OCI-LY3 (cell line): ENCODE results near the gene NMRK1.
A peak's percentile ranks its signal among the peaks of the same experiment; 100 is the strongest.

Experiments
- H2AFZ ChIP-seq: fragments of 200-600, 300-600 bp; shearing (Covaris generic); 2 replicates; pipeline ENCODE4 v1.6.0; 2014; ENCODE audit warnings: antibody characterized with exemption, low read depth, low read length
- H3K27ac ChIP-seq: fragments of 200-600, 300-600 bp; sonication (generic); 2 replicates; pipeline ENCODE4 v1.5.1; 2014; ENCODE audit warnings: mild to moderate bottlenecking, low read length, moderate library complexity, mixed read lengths
- H3K27me3 ChIP-seq: fragments of 200-600, 300-600 bp; sonication (generic); 2 replicates; pipeline ENCODE4 v1.6.1; 2014; ENCODE audit warnings: low read depth, low read length, mixed read lengths
- H3K36me3 ChIP-seq: fragments of 200-600, 300-600 bp; sonication (generic); replicated peaks from 2 replicates; pipeline ENCODE3; 2014; ENCODE audit warnings: low read depth, low read length, mixed read lengths
- H3K4me1 ChIP-seq: fragments of 300-600, 200-600 bp; sonication (generic); 2 replicates; pipeline ENCODE4 v1.6.1; 2014; ENCODE audit warnings: low read length, mixed read lengths
- H3K4me2 ChIP-seq: fragments of 200-600, 300-600 bp; sonication (generic); 2 replicates; pipeline ENCODE4 v1.6.1; 2014; ENCODE audit warnings: low read length, mixed read lengths
- H3K4me3 ChIP-seq: fragments of 300-600, 200-600 bp; sonication (generic); 2 replicates; pipeline ENCODE4 v1.5.1; 2014; ENCODE audit warnings: antibody characterized with exemption, mild to moderate bottlenecking, low read length, moderate library complexity
- H3K79me2 ChIP-seq: fragments of 300-600, 200-600 bp; shearing (Covaris generic); 2 replicates; pipeline ENCODE4 v1.6.1; 2014; ENCODE audit warnings: mild to moderate bottlenecking, low read length, mixed read lengths
- H3K9ac ChIP-seq: fragments of 300-600, 200-600 bp; shearing (Covaris generic); 2 replicates; pipeline ENCODE4 v1.6.0; 2014; ENCODE audit warnings: mild to moderate bottlenecking, low read length, moderate library complexity
- H3K9me3 ChIP-seq: fragments of 200-600, 300-600 bp; shearing (Covaris generic); 2 replicates; pipeline ENCODE4 v1.6.1; 2014; ENCODE audit warnings: low read length, mixed read lengths; ENCODE audit not compliant: insufficient read depth
- H4K20me1 ChIP-seq: fragments of 200-600, 300-600 bp; sonication (generic); 2 replicates; pipeline ENCODE4 v1.6.1; 2016; ENCODE audit warnings: low read length, mixed read lengths; ENCODE audit not compliant: insufficient read depth
- EZH2phosphoT487 ChIP-seq: fragments of 200-600 bp; shearing (Covaris generic); IDR thresholded peaks from 2 replicates; pipeline ENCODE4 v1.6.1; 2018; ENCODE audit warnings: antibody characterized with exemption, mixed run types, low read depth
- TF ChIP-seq, protein P1 (sequence below): fragments of 200-600, 300-600 bp; sonication (generic); IDR thresholded peaks from 2 replicates; pipeline ENCODE4 v1.5.1; 2014; ENCODE audit warnings: antibody characterized with exemption, low read length, low read depth

NMRK1 gene

DNA sequence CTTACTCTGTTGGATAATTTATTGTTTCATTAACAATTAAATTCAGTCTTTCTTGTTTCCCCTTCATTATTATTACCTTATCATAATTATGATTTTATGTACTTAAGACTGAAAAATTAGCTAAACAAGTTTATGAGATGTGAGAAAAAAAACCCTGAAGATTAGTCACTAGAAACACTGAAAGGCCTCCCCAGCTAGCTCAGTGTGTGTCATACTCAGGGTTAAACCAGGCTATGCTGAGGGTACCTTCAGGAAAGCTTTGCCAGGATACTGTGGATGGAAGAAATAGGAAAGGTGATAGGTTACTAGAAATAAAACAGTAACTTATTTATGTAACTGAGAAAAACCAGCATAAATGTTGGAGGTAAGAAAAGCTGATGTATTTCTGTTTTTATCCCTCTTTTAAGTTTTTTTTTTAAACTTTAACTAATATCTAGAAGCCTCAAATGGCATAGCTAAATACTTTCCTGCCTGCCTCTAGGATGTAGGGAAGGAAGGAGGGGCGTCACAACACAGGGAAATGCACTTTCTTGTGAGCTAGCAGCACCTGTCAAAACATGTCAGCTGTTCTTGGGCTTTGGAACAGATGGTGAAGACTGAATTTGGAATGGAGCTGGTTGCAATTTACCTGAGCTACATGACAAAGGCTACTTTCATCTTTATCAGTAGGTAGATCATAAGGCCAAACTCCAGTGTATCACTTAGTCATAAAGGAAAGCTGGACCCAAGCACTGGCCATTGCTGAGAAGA is 24.2 kb downstream of the NMRK1 start:
- Histone ChIP-seq H3K4me2 (no peak overlapping the region), H3K9me3 (no peaks in the 10 kb centered on the region), H3K4me1 (no peaks in the 10 kb centered on the region), H3K79me2 (no peaks in the 10 kb centered on the region), H3K27ac (no peak overlapping the region), H3K9ac (no peak overlapping the region), H3K4me3 (no peak overlapping the region), H3K36me3 (no peaks in the 10 kb centered on the region), H2AFZ (no peak overlapping the region), H3K27me3 (no peaks in the 10 kb centered on the region), H4K20me1 (no peaks in the 10 kb centered on the region)
- TF ChIP-seq EZH2phosphoT487: no peak
- TF ChIP-seq, protein P1, sequence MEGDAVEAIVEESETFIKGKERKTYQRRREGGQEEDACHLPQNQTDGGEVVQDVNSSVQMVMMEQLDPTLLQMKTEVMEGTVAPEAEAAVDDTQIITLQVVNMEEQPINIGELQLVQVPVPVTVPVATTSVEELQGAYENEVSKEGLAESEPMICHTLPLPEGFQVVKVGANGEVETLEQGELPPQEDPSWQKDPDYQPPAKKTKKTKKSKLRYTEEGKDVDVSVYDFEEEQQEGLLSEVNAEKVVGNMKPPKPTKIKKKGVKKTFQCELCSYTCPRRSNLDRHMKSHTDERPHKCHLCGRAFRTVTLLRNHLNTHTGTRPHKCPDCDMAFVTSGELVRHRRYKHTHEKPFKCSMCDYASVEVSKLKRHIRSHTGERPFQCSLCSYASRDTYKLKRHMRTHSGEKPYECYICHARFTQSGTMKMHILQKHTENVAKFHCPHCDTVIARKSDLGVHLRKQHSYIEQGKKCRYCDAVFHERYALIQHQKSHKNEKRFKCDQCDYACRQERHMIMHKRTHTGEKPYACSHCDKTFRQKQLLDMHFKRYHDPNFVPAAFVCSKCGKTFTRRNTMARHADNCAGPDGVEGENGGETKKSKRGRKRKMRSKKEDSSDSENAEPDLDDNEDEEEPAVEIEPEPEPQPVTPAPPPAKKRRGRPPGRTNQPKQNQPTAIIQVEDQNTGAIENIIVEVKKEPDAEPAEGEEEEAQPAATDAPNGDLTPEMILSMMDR: no peak

DNA sequence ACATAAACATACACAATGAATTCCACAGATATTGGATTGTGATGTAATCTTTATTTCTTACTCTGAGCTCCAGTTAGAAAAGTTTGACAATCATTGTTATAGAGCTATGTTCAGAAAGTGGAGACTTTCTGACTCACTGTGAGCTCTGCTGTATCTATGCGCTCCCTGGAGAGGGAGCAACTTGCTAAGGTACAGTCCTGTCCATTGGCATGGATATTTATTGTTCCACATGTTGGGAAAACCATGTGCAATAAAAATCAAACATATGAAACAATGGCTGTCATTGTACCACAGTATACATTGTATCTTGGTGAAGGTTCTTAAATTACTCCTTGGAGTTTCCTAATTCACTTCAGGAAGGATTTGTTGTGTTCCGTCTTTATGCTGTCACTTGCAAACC is 26.8 kb downstream of the NMRK1 start:
- H3K79me2 ChIP-seq: no peaks in the 10 kb centered on the region
- H2AFZ ChIP-seq: no peak overlapping the region
- no peaks in the 10 kb centered on the region for H4K20me1 ChIP-seq
- no peaks in the 10 kb centered on the region for H3K27me3 ChIP-seq
- H3K4me2 ChIP-seq: no peak overlapping the region
- H3K4me1 ChIP-seq: no peaks in the 10 kb centered on the region
- TF ChIP-seq, protein P1: no peak
- TF ChIP-seq EZH2phosphoT487: no peak
- H3K4me3 ChIP-seq: no peak overlapping the region
- H3K27ac ChIP-seq: no peak overlapping the region
- no peaks in the 10 kb centered on the region for H3K9me3 ChIP-seq
- H3K36me3 ChIP-seq: no peaks in the 10 kb centered on the region
- no peak overlapping the region for H3K9ac ChIP-seq

DNA sequence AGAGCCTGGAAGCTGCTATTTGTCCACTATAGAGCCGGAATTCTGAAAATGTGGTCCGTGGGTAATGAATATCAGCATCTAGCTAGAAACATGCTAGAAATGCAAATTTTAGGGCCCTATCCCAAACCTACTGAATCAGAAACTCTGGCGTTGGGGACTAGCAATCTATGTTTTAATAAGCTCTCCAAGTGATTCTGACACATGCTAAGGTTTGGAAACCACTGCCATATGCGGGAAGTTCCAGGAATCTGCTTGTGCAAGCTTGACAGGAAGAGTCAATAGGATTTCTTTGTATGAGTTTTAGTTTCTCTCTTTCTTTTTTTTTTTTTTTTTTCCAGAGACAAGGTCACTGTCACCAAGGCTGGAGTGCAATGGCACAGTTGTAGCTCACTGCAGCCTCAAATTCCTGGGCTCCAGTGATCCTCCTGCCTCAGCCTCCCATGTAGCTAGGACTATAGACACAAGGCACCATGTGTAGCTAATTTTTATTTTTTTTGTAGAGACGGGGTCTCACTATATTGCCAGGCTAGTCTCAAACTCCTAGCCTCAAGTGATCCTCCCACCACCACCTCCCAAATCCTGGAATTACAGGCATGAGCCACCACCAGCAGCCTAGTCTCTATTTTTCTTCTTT is 33.5 kb downstream of the NMRK1 start:
- Histone ChIP-seq H3K4me3 (no peak overlapping the region), H3K4me2 (peak overlapping the region; percentile 37), H3K9me3 (no peaks in the 10 kb centered on the region), H3K27ac (no peak overlapping the region), H2AFZ (no peak overlapping the region), H3K27me3 (no peaks in the 10 kb centered on the region), H4K20me1 (no peaks in the 10 kb centered on the region), H3K9ac (no peak overlapping the region), H3K79me2 (no peaks in the 10 kb centered on the region), H3K4me1 (peaks cover 11% of the 10 kb centered on the region), H3K36me3 (no peaks in the 10 kb centered on the region)
- TF ChIP-seq, protein P1: no peak
- TF ChIP-seq EZH2phosphoT487: no peak

DNA sequence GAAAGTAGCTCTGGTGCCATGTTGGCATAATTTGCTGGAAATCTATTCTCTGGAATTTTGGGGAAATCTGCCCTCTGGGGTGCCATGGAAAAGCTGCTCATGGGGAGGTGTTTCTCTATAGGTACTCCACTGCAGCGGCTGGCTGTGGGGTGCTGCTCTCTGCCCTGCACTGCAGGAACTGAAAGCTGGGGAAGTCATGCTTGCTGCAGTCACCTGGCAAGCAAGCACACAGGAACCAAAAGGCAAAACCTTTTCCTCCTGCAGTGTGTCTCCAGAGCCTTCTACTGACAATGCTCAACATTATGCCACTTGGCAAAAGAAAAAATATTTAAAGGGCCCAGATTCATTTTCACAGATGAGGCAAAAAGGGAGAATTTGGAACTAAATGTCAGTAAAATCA is 34.1 kb downstream of the NMRK1 start:
- no peaks in the 10 kb centered on the region for H3K9me3 ChIP-seq
- no peak overlapping the region for H3K27ac ChIP-seq
- H3K9ac ChIP-seq: no peak overlapping the region
- no peak overlapping the region for H2AFZ ChIP-seq
- H4K20me1 ChIP-seq: no peaks in the 10 kb centered on the region
- H3K4me2 ChIP-seq: peak overlapping the region; percentile 37
- TF ChIP-seq, protein P1: peak; percentile 5; the same call in 1 of the 2 replicates
- no peak for TF ChIP-seq EZH2phosphoT487
- no peaks in the 10 kb centered on the region for H3K79me2 ChIP-seq
- no peaks in the 10 kb centered on the region for H3K36me3 ChIP-seq
- H3K4me1 ChIP-seq: peaks cover 11% of the 10 kb centered on the region
- no peaks in the 10 kb centered on the region for H3K27me3 ChIP-seq
- peak overlapping the region; percentile 34; the same call in 1 of the 2 replicates for H3K4me3 ChIP-seq
